Adrenal gland (tissue), 5 donors: ENCODE data around the gene NAMPT.

Experiments
- CTCF ChIP-seq, 6 experiments: fragments of 450-650 bp in 4 of 6; fragments of 200-600 bp in 2 of 6; sonication (generic) in 1 of 6; IDR thresholded peaks; 1 replicate in 5 of 6; 2 replicates in 1 of 6; pipeline versions ENCODE4 v1.5.1 to v1.8.0; 2016 to 2021; ENCODE audit warnings: antibody characterized with exemption in 6 of 6, mild to moderate bottlenecking in 2 of 6, moderate library complexity in 1 of 6
- POLR2A ChIP-seq, 2 donors: fragments of 450-650 bp; IDR thresholded peaks; one replicate each; pipeline ENCODE4 v1.6.1; 2017; ENCODE audit warnings: antibody characterized with exemption in 2 of 2, mild to moderate bottlenecking in 2 of 2, moderate library complexity in 1 of 2
- donor health status: DM: no; HTN: no; CAD: no.

DNA sequence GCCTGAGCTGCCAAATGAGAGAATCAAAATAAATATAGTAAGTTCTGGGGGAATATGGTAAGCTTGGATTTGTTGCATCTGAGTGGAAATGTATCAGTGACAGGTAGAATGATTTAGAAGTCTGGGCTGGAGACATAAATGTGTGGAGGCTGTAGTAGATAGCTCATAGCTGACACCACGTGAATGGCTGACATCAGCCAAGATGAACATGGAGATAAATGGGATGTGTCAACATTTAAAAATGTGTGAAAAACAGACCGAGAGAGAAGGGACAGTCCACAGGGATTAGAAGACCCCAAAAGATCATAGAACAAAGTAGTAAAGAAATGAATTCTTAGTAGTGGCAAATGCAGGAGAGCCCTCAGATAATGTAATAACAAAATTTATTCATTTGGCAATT is 40.9 kb downstream of the NAMPT start:
- TF ChIP-seq CTCF (IDR thresholded peaks at IDR 0.05) (no peak), POLR2A (IDR thresholded peaks at IDR 0.05) (no peak)
